Colonic mucosa (tissue), 4 donors: ENCODE results near the gene ZNF511. TPM values are rescaled to one million over a fixed set of nuclear protein-coding genes. Genes with fewer than 3 reads are reported as not detected.
"Not testable (repeated sequence)": the region's sequence is repeated elsewhere in the genome, so short reads cannot be mapped to it uniquely, and the experiment has no call there.

Experiments
- DNase-seq: peaks from one replicate; pipeline ENCODE4 v3.0.0-alpha.2; 2020
- H3K27ac ChIP-seq: fragments of 200-600 bp; one replicate; pipeline ENCODE4 v1.8.0; 2021
- H3K27me3 ChIP-seq: fragments of 200-600 bp; one replicate; pipeline ENCODE4 v1.8.0; 2021
- H3K36me3 ChIP-seq: fragments of 200-600 bp; one replicate; pipeline ENCODE4 v1.8.0; 2021
- H3K4me1 ChIP-seq: fragments of 200-600 bp; one replicate; pipeline ENCODE4 v1.8.0; 2021; ENCODE audit warnings: mild to moderate bottlenecking
- H3K4me3 ChIP-seq: fragments of 200-600 bp; one replicate; pipeline ENCODE4 v1.8.0; 2021
- H3K9ac ChIP-seq, 2 donors: one replicate each; pipeline ENCODE4 v1.7.0; 2013; ENCODE audit warnings: control low read depth in 2 of 2, low read depth in 2 of 2, low read length in 2 of 2
- H3K9me3 ChIP-seq: fragments of 200-600 bp; one replicate; pipeline ENCODE4 v1.8.0; 2021
- CTCF ChIP-seq: fragments of 200-600 bp; IDR thresholded peaks from one replicate; pipeline ENCODE4 v1.8.0; 2022; ENCODE audit warnings: antibody characterized with exemption, mild to moderate bottlenecking
- intact Hi-C: fragments of 100-400 bp; cut with DNase I; formaldehyde crosslinking; loops from one replicate; pipeline ENCODE4 v1.14.1; 2022
- total RNA-seq, 2 donors: library from RNA; stranded (reverse); fragmentation: NEBNext Ultra II Directional in 1 of 2; extraction: Animal tissue kit (Norgen Biotek cat#: 25700) in 1 of 2; gene quantifications; one replicate each; pipeline ENCODE4 v1.2.1, GENCODE V29; 2021
- donor health status: healthy.
- donor health status: DM: no; HTN: no; CAD: no.
- donor health status: DM: no; HTN: no; CAD: no.

The ZNF511 gene
- total RNA-seq, 2 donors from 2014 or later = 53.9 to 78.2 TPM

DNA sequence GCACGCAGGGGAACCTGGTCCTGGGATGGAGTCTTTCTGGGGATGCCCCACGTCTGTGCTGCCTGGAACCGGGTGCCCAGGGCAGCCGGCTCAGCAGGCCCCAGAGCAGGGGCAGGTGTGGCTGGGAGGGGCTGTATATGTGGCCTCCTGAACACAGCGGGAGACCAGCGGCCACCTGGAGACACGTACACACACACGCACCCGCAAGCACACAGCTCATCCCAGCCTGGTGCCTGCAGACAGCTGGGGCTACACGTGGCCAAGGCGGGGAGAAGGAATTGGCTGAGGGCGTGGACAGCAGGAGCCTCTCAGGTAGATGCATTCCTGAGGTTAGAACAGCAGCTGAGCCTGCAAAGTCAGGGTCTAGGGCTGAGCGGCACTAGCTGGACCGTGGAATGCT is 46.0 kb upstream of the ZNF511 start:
- intact Hi-C loops = loop anchor here (5.0 kb wide), 1 partner anchor 45 kb away; the partner anchor contains the start of genes TUBGCP2 and ZNF511
- peak overlapping the region; percentile 33 to 58 for H3K9ac ChIP-seq
- H3K36me3 ChIP-seq = no peaks in the 10 kb centered on the region
- H3K27me3 ChIP-seq = no peaks in the 10 kb centered on the region
- H3K27ac ChIP-seq = peak overlapping the region; percentile 27
- H3K4me1 ChIP-seq = peaks cover 36% of the 10 kb centered on the region
- peak; percentile 55 for DNase-seq
- no peak for TF ChIP-seq CTCF
- no peaks in the 10 kb centered on the region for H3K9me3 ChIP-seq
- H3K4me3 ChIP-seq = no peak overlapping the region

- no peak for TF ChIP-seq CTCF
- intact Hi-C loops = loop anchor here (5.0 kb wide), 1 partner anchor 44 kb away; the partner anchor contains the start of genes TUBGCP2 and ZNF511
- Histone ChIP-seq H3K4me3 (no peak overlapping the region), H3K36me3 (no peaks in the 10 kb centered on the region), H3K9ac (no peak overlapping the region), H3K27me3 (no peaks in the 10 kb centered on the region), H3K27ac (no peak overlapping the region), H3K4me1 (peaks cover 26% of the 10 kb centered on the region), H3K9me3 (no peaks in the 10 kb centered on the region)
- DNase-seq = no peak
These were observed 45.0 kb upstream of the ZNF511 start for GRCh38 chr10:133263674-133264073.

DNA sequence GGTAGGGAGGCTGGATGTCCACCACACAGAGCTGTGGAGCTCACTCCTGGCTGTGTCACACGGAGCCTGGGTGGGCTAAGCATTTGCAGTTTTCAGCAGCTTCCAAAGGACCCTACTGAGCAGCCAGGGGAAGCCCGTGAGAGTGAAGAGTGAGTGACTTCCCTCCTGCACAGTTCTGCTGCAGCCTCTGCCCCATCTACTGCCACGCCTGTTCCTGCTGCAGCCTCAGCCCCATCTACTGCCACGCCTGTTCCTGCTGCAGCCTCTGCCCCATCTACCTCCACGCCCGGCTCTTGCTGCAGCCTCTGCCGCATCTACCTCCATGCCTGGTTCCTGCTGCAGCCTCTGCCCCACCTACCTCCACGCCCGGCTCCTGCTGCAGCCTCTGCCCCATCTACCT is 44.3 kb upstream of the ZNF511 start:
- H3K9me3 ChIP-seq = no peaks in the 10 kb centered on the region
- no peak overlapping the region for H3K27ac ChIP-seq
- DNase-seq = peak; percentile 72
- H3K4me3 ChIP-seq = no peak overlapping the region
- intact Hi-C loops = loop anchor here (5.0 kb wide), 1 partner anchor 43 kb away; the partner anchor contains the start of genes TUBGCP2 and ZNF511
- no peaks in the 10 kb centered on the region for H3K27me3 ChIP-seq
- no peaks in the 10 kb centered on the region for H3K36me3 ChIP-seq
- H3K9ac ChIP-seq = no peak overlapping the region
- no peak for TF ChIP-seq CTCF
- peaks cover 24% of the 10 kb centered on the region for H3K4me1 ChIP-seq

GRCh38 chr10:133265052-133265451 is 43.7 kb upstream of the ZNF511 start:
- H3K36me3 ChIP-seq, H3K27me3 ChIP-seq, intact Hi-C loops, H3K9me3 ChIP-seq, H3K27ac ChIP-seq, H3K4me3 ChIP-seq, DNase-seq, H3K9ac ChIP-seq: not testable (repeated sequence)
- H3K4me1 ChIP-seq = peaks cover 24% of the 10 kb centered on the region

DNA sequence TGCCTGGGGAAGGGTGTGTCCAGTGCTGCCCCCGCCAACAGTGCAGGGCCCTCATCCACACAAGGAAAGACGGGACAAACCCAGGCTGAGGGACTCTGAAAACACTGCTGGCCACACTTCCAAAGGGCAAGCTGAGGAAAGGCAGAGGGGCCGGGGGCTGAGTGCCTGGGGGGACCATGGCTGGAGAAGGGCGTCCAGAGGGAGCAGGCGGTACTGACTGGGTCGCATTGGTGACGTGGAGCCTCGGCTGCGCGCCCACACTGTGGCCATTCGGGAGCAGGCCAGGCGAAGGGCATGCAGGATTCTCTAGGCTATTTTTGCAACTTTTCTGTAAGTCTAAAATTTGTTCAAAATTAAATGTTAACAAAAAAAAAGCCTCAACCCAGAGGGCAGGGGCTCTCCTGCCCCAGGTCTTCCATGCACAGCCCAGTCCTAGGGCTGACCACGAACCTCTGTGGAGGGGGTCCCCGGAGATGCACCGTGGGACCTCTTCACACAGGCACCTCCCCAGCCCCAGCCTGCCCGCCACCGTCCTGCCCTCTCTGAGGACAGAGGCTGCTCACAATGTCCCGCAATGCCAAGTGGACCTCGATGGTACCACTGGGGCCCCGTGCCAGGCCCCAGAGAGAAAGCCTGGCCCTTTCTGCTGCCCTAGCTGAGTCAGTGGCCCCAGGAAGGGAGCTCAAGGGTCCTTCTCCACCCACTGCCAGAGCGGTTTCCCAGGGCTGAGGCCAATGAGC is 42.5 kb upstream of the ZNF511 start:
- no peak for TF ChIP-seq CTCF
- intact Hi-C loops = no loop called here
- no peak overlapping the region for H3K9ac ChIP-seq
- no peak overlapping the region for H3K27ac ChIP-seq
- H3K27me3 ChIP-seq = no peaks in the 10 kb centered on the region
- H3K4me3 ChIP-seq = no peak overlapping the region
- no peaks in the 10 kb centered on the region for H3K36me3 ChIP-seq
- no peaks in the 10 kb centered on the region for H3K9me3 ChIP-seq
- no peak for DNase-seq
- peaks cover 18% of the 10 kb centered on the region for H3K4me1 ChIP-seq

DNA sequence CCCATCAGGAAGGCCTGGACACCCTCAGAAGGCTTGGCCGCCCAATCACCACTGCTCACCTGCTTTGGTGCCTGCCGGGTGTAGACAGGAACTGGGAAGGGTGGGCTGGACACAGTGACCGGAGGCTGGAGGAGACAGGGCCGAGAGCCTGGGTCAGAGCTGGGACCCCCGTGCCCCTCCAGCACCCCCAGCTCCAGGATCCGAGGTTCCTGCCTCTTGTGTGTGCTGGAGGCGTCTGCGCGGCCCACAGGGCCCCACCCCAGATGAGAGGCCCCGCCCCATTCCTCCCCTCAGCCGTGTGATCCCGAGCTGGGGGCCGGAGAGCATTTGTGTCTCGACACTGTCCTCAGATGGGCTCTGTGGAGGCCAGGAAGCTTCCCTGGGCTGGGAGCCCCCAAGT is 41.4 kb upstream of the ZNF511 start:
- H3K36me3 ChIP-seq = no peaks in the 10 kb centered on the region
- no peak for DNase-seq
- intact Hi-C loops = no loop called here
- H3K4me3 ChIP-seq = no peak overlapping the region
- peaks cover 15% of the 10 kb centered on the region for H3K4me1 ChIP-seq
- no peak overlapping the region for H3K27ac ChIP-seq
- no peaks in the 10 kb centered on the region for H3K27me3 ChIP-seq
- no peaks in the 10 kb centered on the region for H3K9me3 ChIP-seq
- no peak for TF ChIP-seq CTCF
- H3K9ac ChIP-seq = no peak overlapping the region
